Skeletal muscle cell (primary cell): ENCODE data around the gene CKLF.
A peak's percentile ranks its signal among the peaks of the same experiment; 100 is the strongest.

Source experiments
- DNase-seq: peaks from one replicate; pipeline ENCODE4 v3.0.0-alpha.2; 2010; ENCODE audit warnings: low read depth
- H3K4me3 ChIP-seq: 2 replicates; pipeline ENCODE4 v1.5.1; 2011; ENCODE audit warnings: low read depth, mild to moderate bottlenecking, control low read depth, low read length, moderate library complexity

CKLF gene

GRCh38 chr16:66539623-66540469, 12.5 kb upstream of the CKLF start:
- no peak overlapping the region for H3K4me3 ChIP-seq
- no peak for DNase-seq

DNA sequence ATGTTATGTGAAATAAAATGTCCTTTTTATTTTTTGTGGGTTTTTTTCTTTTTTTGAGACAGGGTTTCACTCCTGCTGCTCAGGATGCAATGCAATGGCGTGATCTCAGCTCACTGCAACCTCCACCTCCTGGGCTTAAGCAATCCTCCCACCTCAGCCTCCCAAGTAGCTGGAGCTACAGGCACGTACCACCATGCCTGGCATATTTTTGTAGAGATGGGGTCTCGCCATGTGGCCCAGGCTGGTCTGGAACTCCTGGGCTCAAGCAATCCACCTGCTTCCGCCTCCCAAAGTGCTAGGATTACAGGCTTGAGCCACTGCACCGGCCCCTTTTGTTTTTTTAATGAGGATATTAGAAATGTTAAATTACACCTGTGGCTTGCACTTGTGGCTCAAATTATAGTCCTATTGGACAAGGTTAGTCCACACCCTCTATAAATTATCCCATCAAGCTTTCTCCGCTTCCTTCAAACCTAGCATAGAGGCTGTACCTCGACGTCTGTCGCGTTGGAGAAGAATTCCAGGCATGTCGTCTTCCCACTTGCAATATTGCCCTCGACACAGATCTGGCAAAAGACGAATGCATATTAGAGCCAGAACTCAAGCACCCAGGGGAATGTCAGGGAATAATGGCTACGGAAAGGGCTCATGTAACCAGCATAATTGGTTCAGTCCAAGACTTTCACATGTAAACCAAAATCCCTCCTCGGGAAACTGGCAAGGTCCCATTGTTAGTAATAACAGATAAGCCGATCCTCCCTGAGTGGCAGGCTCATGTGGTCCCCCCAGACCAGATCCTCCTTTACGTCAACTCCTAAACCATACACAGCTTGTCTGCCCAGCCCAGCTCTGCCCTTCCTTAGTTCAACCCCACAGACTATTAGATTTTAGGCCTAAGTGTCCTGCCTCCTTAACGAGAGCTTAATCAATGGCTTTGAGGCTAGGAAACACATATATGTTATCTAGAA, 10.7 kb upstream of the CKLF start:
- no peak for DNase-seq
- H3K4me3 ChIP-seq = no peak overlapping the region

DNA sequence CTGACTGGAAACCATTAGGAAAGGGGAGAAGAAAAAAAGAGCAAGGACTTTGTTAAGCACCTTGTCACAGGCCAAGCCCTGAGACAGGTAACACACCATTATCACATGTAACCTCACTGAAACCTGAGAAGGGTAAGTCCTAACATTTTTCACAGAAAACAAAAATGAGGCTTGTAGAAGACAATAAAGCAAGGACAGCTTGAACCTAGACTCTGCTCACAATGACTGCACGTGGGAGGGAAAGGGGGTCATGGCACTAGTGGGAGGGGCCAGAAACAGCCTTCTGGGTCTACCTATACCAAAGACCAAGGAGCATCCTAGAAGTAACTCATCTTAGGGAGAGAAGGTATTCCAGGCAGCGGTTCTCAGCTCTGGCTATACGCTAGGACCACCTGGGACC, 10.0 kb upstream of the CKLF start:
- DNase-seq = no peak
- H3K4me3 ChIP-seq = no peak overlapping the region

DNA sequence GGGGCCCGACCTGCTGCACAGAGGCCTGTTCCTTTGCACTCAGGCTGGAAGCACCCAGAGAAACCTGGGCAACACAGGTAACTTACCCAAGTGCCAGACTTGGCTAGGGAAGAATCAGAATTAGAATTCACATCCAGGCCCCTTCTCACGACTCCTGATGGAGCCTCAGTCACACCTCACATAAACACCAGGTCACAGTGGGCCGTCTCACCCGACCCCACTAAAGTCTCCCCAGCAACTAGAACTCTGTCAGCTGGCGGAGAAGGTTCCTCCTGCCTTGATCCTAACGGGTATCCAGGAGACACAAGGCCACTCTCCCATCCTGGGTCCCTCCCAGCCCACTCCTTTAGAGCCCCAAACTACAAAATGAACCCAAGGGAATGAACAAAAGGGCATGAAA, 8.8 kb upstream of the CKLF start:
- H3K4me3 ChIP-seq = no peak overlapping the region
- DNase-seq = no peak

GRCh38 chr16:66544016-66544757, 8.2 kb upstream of the CKLF start:
- no peak for DNase-seq

DNA sequence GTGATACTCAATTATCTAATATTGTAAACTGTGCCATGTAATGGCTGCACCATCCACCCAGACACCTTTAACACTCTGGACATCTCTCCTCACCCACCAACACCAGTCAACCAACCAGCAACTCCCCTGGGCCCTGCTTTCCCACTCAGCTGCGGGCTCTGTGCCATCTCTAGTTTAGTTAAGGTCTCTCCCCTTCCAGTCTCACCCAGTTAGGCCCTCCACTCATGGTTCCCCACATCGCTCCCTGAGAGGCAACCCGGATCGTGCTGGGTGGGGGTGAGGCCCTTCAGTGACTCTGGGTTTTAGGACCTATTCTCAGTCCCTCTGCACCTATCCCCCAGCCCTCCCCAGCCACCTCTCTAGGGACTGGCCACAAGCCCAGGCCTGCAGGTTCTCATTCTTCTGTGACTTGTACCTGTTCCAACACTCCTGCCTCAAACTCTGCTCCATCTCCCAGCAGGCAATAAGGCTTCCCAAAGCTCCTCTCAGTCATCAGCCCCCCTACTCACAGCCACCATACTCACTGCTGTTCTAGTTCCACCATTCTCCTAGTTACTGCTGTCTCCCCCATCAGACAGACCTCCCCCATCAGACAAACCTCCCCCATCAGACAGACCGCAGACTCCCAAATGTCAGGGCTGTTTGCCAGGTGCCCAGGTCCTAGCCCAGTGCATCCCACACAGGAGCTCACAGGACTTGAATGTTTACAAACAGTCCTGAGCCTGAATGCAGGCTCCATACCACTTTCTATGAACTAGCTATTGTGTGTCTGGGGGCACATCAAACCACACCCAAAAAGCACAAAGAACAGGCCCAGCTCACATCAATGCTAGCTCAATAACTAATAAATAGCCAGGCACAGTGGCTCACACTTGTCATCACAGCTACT, 5.0 kb upstream of the CKLF start:
- H3K4me3 ChIP-seq = no peak overlapping the region
- no peak for DNase-seq

More at GRCh38 chr16:66544016-66544757, 8.2 kb upstream of the CKLF start:
- no peak overlapping the region for H3K4me3 ChIP-seq

DNA sequence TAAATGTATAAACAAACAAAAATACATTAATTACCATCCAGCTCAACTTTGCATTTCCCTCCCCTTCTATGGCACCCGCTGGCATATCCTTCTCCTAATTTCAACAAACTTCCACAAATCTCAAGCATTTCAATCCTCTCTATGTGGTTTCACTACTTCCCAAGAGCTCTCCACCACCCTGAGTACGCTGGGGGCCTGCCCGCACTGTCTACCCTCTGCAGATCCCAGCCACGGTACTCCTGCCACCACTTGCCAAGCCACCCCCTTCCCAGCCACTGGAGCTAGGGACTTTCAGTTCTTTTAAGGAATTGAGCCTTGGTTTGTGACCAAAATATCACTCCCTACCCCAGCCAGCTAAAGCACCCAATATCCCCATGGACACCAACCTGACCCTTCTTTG, 4.3 kb upstream of the CKLF start:
- H3K4me3 ChIP-seq = no peak overlapping the region
- no peak for DNase-seq

- no peak for DNase-seq
- H3K4me3 ChIP-seq = peak overlapping the region; percentile 72
Measured at GRCh38 chr16:66548868-66549267, 3.5 kb upstream of the CKLF start.

- DNase-seq = peak; percentile 30
Measured at GRCh38 chr16:66549284-66550131, 2.9 kb upstream of the CKLF start, which contains the start of gene TK2. Gene TK2, minus strand, starts transcription at chr16:66550122. Its CDS starts 61 bp downstream, at chr16:66550061.

DNA sequence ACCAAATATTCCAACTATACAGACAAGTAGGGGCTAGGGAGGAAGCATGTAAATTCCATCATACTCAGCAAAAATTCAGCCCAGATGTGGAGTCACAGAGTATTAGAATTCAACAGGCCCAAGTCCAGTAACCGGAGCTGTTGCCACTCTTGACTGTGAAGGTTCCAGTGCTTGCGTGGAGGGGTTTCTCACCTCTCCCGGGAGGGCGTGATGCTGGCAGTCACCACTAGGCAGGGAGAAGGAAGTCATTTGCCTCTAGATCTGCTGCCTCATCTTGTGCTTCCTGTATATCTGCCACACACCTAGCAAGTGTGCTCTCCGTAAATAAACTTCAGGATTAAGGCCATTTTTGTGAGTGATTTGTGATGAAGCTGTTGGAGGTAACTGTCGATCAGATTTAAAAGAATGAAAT, 1.0 kb upstream of the CKLF start:
- no peak overlapping the region for H3K4me3 ChIP-seq
- DNase-seq = no peak

More at GRCh38 chr16:66549284-66550131, 2.9 kb upstream of the CKLF start, which contains the start of gene TK2:
- peak within 1 kb of the TSS; percentile 72 for H3K4me3 ChIP-seq

DNA sequence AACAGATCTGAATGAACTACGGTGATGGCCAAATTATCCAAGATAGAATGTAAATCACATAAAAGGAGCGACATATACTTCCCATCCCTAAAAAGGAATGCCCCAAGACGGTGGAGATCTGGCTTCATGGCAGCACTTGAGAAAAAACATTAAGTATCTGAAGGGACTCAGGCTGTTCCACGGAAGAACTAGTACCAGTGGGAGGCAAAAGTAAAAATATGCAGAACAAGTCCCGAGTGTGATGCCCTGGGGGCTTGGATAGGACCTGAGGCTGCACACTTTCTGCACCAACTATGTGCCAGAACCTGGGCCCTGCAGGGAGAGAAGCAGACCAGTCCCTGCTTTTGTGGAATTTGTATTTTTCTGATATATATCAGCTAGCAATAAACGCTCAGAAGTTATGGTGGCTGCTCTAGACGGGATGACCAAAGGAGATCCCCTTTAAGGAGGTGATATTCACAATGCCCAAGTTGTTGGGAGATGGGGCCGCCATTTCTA, 539 bp upstream of the CKLF start:
- peak overlapping the region; percentile 65 for H3K4me3 ChIP-seq
- no peak for DNase-seq

DNA sequence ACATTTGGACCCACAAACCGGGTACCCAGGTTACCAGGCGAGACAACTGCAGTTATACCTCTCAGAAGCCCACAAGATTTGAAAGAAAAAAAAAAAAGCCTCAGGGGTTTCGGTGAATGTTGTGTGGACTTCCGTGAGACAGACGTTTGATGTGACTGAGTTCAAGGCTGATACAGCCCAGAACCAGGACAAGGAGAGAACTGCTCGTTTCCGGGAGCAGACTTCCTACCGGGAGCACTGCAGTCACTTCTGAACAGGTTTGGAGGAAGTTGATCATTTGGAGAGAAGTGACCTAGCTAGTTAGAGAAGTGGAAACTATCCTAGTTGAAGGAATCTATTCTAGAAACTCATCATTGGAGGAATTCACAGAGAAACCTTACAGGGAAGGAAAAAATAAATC, 847 bp downstream of the CKLF start:
- DNase-seq = no peak
- peak overlapping the region; percentile 65 for H3K4me3 ChIP-seq

- no peak overlapping the region for H3K4me3 ChIP-seq
- DNase-seq = no peak
Measured at GRCh38 chr16:66554021-66554420, 1.6 kb downstream of the CKLF start.

GRCh38 chr16:66554495-66554894, 2.1 kb downstream of the CKLF start:
- H3K4me3 ChIP-seq = no peak overlapping the region
- no peak for DNase-seq

- no peak for DNase-seq
- no peak overlapping the region for H3K4me3 ChIP-seq
Measured at GRCh38 chr16:66560107-66560506, 7.7 kb downstream of the CKLF start.

- no peak for DNase-seq
- H3K4me3 ChIP-seq = no peak overlapping the region
Measured at GRCh38 chr16:66561381-66562080, 9.2 kb downstream of the CKLF start.

- H3K4me3 ChIP-seq = no peak overlapping the region
Measured at GRCh38 chr16:66562409-66562808, 10.0 kb downstream of the CKLF start.

More at GRCh38 chr16:66562409-66562808, 10.0 kb downstream of the CKLF start:
- DNase-seq = no peak
